Calu3 (cell line): ENCODE results near the gene RITA1. TPM values are rescaled to one million over a fixed set of nuclear protein-coding genes. Genes with fewer than 3 reads are reported as not detected.

Experiments
- BruUV-seq: library from RNA; stranded (reverse); fragments of 400-500 nt; replicated peaks from 2 replicates; lab custom pipeline; 2021; lab: Mats Ljungman, UMichigan
- CTCF ChIA-PET: fragments of 300-600 bp; sonication (Branson Sonifier 250); formaldehyde crosslinking; loops from one replicate; lab custom pipeline; 2022; ENCODE audit warnings: antibody characterized with exemption; lab: Charles Lee
- DNase-seq: peaks from one replicate; pipeline ENCODE4 v3.0.0; 2022
- H3K27ac Mint-ChIP-seq: one replicate; pipeline ENCODE4 v1.8.0; 2022; ENCODE audit warnings: mixed read lengths; ENCODE audit not compliant: unreplicated experiment
- H3K27me3 Mint-ChIP-seq: one replicate; pipeline ENCODE4 v1.8.0; 2022; ENCODE audit warnings: mixed read lengths; ENCODE audit not compliant: unreplicated experiment
- H3K36me3 Mint-ChIP-seq: one replicate; pipeline ENCODE4 v1.8.0; 2022; ENCODE audit warnings: mild to moderate bottlenecking, moderate library complexity, mixed read lengths; ENCODE audit not compliant: insufficient read depth, unreplicated experiment
- H3K4me1 Mint-ChIP-seq: one replicate; pipeline ENCODE4 v1.8.0; 2022; ENCODE audit warnings: mild to moderate bottlenecking, low read depth, mixed read lengths; ENCODE audit not compliant: unreplicated experiment
- H3K4me3 Mint-ChIP-seq: one replicate; pipeline ENCODE4 v1.8.0; 2022; ENCODE audit warnings: mild to moderate bottlenecking, low read depth, moderate library complexity, mixed read lengths; ENCODE audit not compliant: unreplicated experiment
- H3K9me3 Mint-ChIP-seq: one replicate; pipeline ENCODE4 v1.8.0; 2022; ENCODE audit warnings: low read depth, mixed read lengths; ENCODE audit not compliant: unreplicated experiment
- intact Hi-C: fragments of 100-400 bp; cut with micrococcal nuclease; formaldehyde crosslinking; loops from one replicate; pipeline ENCODE4 v1.10.0; 2022; ENCODE audit not compliant: unreplicated experiment
- total RNA-seq: library from RNA; stranded (reverse); gene quantifications from 2 replicates; pipeline ENCODE4 v1.2.3, GENCODE V29; 2022
- TF ChIP-seq, protein P1 (sequence below): fragments of 200-600 bp; IDR thresholded peaks from one replicate; pipeline ENCODE4 v1.8.0; 2022; ENCODE audit warnings: antibody characterized with exemption; ENCODE audit not compliant: unreplicated experiment

Gene RITA1
- total RNA-seq, 1 experiment from 2014 or later = 27.4 TPM

DNA sequence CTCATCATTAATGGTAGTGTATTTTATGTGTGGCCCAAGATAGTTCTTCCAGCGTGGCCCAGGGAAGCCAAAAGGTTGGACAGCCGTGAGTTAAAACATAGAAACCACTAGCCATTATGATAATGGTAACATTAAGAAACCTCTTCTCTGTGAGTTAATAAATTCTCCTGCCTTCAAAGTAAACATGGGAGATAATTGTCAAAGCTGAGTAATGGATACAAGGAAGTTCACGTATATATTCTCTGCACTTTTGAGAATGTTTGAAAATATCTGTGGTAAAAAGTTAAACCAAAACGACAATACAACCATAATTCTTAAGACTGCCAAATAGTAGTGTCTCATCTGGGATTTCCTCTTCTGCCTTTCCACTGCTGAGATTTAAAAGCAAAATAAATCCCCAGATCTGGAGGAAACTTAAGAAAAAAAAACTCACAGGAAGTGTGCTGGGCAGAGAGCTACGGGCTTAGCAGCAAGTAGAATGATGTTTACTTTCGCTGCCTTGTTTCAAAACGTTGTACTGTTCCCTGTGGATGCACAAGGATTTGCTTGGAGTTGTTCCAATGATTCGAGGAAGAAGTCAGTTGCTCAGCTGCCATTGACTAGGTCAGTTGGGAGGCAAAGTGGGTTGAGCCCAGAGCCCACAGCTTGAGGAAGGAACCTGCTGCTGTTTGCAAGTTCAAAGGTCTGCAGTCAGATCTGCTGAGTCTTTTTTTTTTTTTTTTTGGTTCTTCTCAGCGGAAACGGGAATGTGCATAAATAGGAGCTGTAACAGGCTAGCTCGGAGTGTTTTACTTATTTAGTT is 37.4 kb downstream of the RITA1 start:
- H3K36me3 Mint-ChIP-seq = peaks cover 41% of the 10 kb centered on the region
- no peaks in the 10 kb centered on the region for H3K9me3 Mint-ChIP-seq
- peaks cover 7% of the 10 kb centered on the region for H3K4me1 Mint-ChIP-seq
- TSS peak; percentile 40 for BruUV-seq
- peak; percentile 64 for DNase-seq
- intact Hi-C loops = loop anchor here (2.0 kb wide), 1 partner anchor 18 kb away; no protein-coding TSS in a partner anchor
- TF ChIP-seq, protein P1, sequence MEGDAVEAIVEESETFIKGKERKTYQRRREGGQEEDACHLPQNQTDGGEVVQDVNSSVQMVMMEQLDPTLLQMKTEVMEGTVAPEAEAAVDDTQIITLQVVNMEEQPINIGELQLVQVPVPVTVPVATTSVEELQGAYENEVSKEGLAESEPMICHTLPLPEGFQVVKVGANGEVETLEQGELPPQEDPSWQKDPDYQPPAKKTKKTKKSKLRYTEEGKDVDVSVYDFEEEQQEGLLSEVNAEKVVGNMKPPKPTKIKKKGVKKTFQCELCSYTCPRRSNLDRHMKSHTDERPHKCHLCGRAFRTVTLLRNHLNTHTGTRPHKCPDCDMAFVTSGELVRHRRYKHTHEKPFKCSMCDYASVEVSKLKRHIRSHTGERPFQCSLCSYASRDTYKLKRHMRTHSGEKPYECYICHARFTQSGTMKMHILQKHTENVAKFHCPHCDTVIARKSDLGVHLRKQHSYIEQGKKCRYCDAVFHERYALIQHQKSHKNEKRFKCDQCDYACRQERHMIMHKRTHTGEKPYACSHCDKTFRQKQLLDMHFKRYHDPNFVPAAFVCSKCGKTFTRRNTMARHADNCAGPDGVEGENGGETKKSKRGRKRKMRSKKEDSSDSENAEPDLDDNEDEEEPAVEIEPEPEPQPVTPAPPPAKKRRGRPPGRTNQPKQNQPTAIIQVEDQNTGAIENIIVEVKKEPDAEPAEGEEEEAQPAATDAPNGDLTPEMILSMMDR = no peak
- peak overlapping the region; percentile 85 for H3K4me3 Mint-ChIP-seq
- H3K27ac Mint-ChIP-seq = peak overlapping the region; percentile 98
- no peaks in the 10 kb centered on the region for H3K27me3 Mint-ChIP-seq
- CTCF ChIA-PET = interaction anchor here (0.6 to 2.3 kb wide), 7 partner anchors 18 to 75 kb away, joined by 4 to 8 read pairs (median 7); no protein-coding TSS in a partner anchor

DNA sequence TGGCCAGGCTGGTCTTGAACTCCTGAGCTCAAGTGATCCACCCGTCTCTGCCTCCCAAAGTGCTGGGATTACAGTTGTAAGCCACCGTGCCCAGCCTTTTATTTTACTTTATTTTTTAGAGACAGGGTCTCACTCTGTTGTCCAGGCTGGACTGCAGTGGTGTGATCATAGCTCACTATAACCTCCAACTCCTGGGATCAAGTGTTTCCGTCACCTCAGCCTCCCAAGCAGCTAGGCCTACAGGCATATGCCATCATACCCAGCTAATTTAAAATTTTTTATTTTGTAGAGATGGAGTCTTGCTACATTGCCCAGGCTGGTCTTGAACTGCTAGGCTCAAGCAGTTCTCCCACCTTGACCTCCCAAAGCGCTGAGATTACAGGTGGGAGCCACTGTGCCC is 39.4 kb downstream of the RITA1 start:
- peaks cover 13% of the 10 kb centered on the region for H3K4me1 Mint-ChIP-seq
- DNase-seq = no peak
- no peaks in the 10 kb centered on the region for H3K27me3 Mint-ChIP-seq
- no TSS peak for BruUV-seq
- CTCF ChIA-PET = interaction anchor here (1.8 kb wide), 1 partner anchor 17 kb away, joined by 6 read pairs; no protein-coding TSS in a partner anchor
- no peaks in the 10 kb centered on the region for H3K9me3 Mint-ChIP-seq
- H3K36me3 Mint-ChIP-seq = peaks cover 54% of the 10 kb centered on the region
- intact Hi-C loops = no loop called here
- TF ChIP-seq, protein P1 = no peak
- H3K4me3 Mint-ChIP-seq = no peak overlapping the region
- H3K27ac Mint-ChIP-seq = no peak overlapping the region

DNA sequence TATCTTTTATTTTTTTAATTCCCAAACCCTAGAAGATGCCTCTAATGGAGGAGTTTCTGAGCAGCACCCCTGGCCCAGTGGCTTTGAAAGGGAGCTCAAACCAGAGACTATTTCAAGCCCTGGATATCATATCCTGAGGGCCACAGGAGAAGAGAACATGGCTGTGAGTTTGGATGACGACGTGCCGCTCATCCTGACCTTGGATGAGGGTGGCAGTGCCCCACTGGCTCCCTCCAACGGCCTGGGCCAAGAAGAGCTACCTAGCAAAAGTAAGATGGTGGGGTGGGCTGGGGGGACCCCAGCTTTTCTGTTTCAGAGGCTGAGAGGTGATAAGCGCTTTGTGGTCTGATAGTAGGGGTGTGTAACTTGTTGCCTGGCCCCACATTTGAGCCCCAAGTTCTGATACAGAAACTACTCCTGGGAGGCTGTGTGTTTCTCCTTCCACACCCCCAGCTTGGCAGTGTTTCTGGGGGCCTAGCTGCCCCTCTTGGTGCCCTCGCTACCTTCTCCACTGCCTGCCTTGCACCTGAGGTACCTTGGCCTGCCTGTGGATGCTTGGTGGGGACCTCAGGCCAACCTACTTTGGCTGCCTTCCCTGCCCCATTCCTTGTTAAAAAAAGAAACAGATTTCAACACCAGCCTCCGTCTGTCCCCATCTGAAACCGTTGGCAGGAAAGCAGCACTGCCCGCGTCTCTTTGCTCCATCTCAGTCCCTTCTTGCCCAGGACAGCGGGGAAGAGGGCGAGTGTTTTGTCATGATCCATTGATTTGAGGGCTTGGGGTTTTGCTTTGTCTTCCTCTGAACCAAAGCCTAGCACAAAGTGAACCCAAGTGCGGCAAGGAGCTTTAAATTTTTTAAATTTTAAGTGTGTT is 41.4 kb downstream of the RITA1 start:
- peak overlapping the region; percentile 33 for H3K27ac Mint-ChIP-seq
- peaks cover 33% of the 10 kb centered on the region for H3K4me1 Mint-ChIP-seq
- no peak overlapping the region for H3K4me3 Mint-ChIP-seq
- no peaks in the 10 kb centered on the region for H3K9me3 Mint-ChIP-seq
- DNase-seq = no peak
- intact Hi-C loops = no loop called here
- H3K27me3 Mint-ChIP-seq = no peaks in the 10 kb centered on the region
- BruUV-seq = no TSS peak
- CTCF ChIA-PET = no interaction called here
- TF ChIP-seq, protein P1 = no peak
- peaks cover 51% of the 10 kb centered on the region for H3K36me3 Mint-ChIP-seq

DNA sequence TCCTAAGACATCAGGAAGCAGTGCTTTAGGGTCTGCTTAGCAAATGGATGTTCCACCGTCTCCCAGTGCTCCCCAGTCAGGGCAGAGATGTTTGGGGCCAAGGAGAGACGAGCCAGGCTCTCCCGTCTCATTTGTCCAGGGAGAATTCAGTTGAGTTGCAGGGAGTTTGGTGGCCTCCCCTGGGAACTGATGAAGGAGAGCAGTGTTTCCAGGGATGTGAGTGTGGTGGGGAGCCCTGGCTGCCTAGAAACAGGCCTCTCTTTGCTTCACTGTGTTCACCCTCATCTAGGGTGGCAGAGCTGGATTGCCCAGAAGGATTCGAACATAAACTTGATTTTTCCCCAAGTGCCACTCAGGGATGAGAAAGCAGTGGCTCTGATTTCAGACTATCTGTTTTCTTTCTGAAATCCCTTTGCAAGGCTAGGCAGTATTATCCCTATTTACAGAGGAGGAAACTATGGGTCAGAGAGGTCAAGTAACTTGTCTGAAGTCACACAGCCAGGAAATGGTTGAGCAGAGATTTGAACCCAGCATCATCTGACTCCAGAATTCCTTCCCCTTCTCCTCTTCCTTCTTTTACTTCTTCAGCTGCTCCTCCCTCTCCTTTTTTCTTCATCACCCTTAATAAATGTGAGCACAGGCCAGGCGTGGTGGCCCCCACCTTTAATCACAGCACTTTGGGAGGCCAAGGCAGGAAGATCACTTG is 42.3 kb downstream of the RITA1 start:
- TF ChIP-seq, protein P1 = no peak
- no peak for DNase-seq
- CTCF ChIA-PET = no interaction called here
- BruUV-seq = no TSS peak
- Mint-ChIP-seq H3K4me3 (no peak overlapping the region), H3K4me1 (peaks cover 34% of the 10 kb centered on the region), H3K27me3 (no peaks in the 10 kb centered on the region), H3K36me3 (peaks cover 46% of the 10 kb centered on the region), H3K9me3 (no peaks in the 10 kb centered on the region), H3K27ac (peak overlapping the region; percentile 33)
- intact Hi-C loops = no loop called here
